ENCODE results near the gene ARRDC3. TPM values are rescaled to one million over a fixed set of nuclear protein-coding genes. Genes with fewer than 3 reads are reported as not detected.
"Not testable (repeated sequence)": the region's sequence is repeated elsewhere in the genome, so short reads cannot be mapped to it uniquely, and the experiment has no call there.

The ARRDC3 gene
- total and polyA plus RNA-seq, 2 donors (not counting 3 experiments of a cell fraction or from before 2014, with no cell fraction given) = 12.4 to 43.1 TPM

DNA sequence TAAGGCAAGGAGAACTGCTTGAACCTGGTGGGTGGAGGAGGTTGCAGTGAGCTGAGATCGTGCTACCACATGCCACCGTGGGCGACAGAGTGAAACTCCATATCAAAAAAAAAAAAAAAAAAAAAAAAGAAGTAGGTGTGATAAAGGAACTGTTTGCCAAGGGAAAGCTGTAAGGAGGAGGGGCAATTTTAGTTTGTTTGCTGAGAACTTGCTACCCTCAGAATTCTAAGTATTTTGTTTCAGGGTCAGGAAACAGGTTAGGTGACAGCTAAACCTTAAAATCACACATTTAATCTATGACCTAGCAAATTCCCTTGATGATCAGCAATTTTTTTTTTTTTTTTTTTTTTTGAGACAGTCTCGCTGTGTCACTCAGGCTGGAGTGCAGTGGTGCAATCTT, 7.2 kb upstream of the ARRDC3 start:
- BruUV-seq (replicated peaks) = no TSS peak
- POLR2A ChIA-PET = no interaction called here

DNA sequence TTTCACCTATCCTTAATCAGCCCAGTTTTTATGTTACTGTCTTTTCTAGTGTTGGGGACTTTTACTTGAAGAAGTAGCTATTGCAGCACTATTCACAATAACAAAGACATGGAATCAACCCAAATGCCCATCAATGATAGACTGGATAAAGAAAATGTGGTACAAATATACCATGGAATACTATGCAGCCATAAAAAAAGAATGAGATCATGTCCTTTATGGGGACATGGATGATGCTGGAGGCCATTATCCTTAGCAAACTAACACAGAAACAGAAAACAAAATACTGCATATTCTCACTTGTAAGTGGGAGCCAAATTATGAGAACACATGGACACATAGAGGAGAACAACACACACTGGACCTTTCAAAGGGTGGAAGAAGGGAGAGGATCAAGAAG, 6.4 kb upstream of the ARRDC3 start:
- H3K4me1 ChIP-seq (ENCODE audit: control insufficient read depth, extremely low read depth, insufficient read depth, low read length); H3K9me3 ChIP-seq (replicated peaks; ENCODE audit: control insufficient read depth, insufficient read depth, low read length); H3K79me2 ChIP-seq (ENCODE audit: control insufficient read depth, insufficient read depth, low read length); BruUV-seq (replicated peaks); H4K20me1 ChIP-seq (replicated peaks; ENCODE audit: control insufficient read depth, extremely low read depth, insufficient read depth, low read length); H3K9ac ChIP-seq (replicated peaks; ENCODE audit: extremely low read depth, insufficient read depth, low read length); FAIRE-seq; H2AFZ ChIP-seq (ENCODE audit: low read depth, low read length); H3K27me3 ChIP-seq (ENCODE audit: control insufficient read depth in 2 of 2, insufficient read depth in 2 of 2, low read length in 2 of 2); POLR2A ChIA-PET; H3K4me2 ChIP-seq (ENCODE audit: insufficient read depth, low read length); DNase-seq (ENCODE audit: low read depth, low spot score); CTCF ChIA-PET; H3K4me3 ChIP-seq (replicated peaks in 1 of 3; ENCODE audit: insufficient read depth in 1 of 3, low read depth in 1 of 3, low read length in 3 of 3); H3K36me3 ChIP-seq (ENCODE audit: control insufficient read depth in 2 of 2, extremely low read depth in 1 of 2, insufficient read depth in 2 of 2, low read length in 2 of 2); H3K27ac ChIP-seq (ENCODE audit: insufficient read depth, low read depth, low read length); intact Hi-C loops (cut with micrococcal nuclease); H3K9me1 ChIP-seq (replicated peaks; ENCODE audit: control insufficient read depth, extremely low read depth, insufficient read depth, low read length): not testable (repeated sequence)
- dilution Hi-C loops (cut with MboI; ENCODE audit: extremely low pct_ligation_motif_present, low sequenced_read_pairs) = loop anchor here (25.0 kb wide), 1 partner anchor 452 kb away; no protein-coding TSS in a partner anchor

More for the DNA sequence above, 7.2 kb upstream of the ARRDC3 start:
- dilution Hi-C loops (cut with MboI; ENCODE audit: extremely low pct_ligation_motif_present, low sequenced_read_pairs) = loop anchor here (25.0 kb wide), 1 partner anchor 453 kb away; no protein-coding TSS in a partner anchor
- Histone ChIP-seq H3K9me1 (replicated peaks; ENCODE audit: control insufficient read depth, extremely low read depth, insufficient read depth, low read length) (no peaks in the 10 kb centered on the region), H3K4me1 (ENCODE audit: control insufficient read depth, extremely low read depth, insufficient read depth, low read length) (no peaks in the 10 kb centered on the region), H3K79me2 (ENCODE audit: control insufficient read depth, insufficient read depth, low read length) (no peaks in the 10 kb centered on the region), H3K9ac (replicated peaks; ENCODE audit: extremely low read depth, insufficient read depth, low read length) (no peak overlapping the region), H3K27ac (ENCODE audit: insufficient read depth, low read depth, low read length) (no peak overlapping the region), H4K20me1 (replicated peaks; ENCODE audit: control insufficient read depth, extremely low read depth, insufficient read depth, low read length) (no peaks in the 10 kb centered on the region), H2AFZ (ENCODE audit: low read depth, low read length) (no peak overlapping the region), H3K4me2 (ENCODE audit: insufficient read depth, low read length) (no peak overlapping the region), H3K36me3 (ENCODE audit: control insufficient read depth in 2 of 2, extremely low read depth in 1 of 2, insufficient read depth in 2 of 2, low read length in 2 of 2) (no peaks in the 10 kb centered on the region), H3K9me3 (replicated peaks; ENCODE audit: control insufficient read depth, insufficient read depth, low read length) (no peaks in the 10 kb centered on the region), H3K27me3 (ENCODE audit: control insufficient read depth in 2 of 2, insufficient read depth in 2 of 2, low read length in 2 of 2) (no peaks in the 10 kb centered on the region), H3K4me3 (replicated peaks in 1 of 3; ENCODE audit: insufficient read depth in 1 of 3, low read depth in 1 of 3, low read length in 3 of 3) (no peak overlapping the region)
- TF ChIP-seq, protein P1, sequence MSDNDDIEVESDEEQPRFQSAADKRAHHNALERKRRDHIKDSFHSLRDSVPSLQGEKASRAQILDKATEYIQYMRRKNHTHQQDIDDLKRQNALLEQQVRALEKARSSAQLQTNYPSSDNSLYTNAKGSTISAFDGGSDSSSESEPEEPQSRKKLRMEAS (IDR thresholded peaks at IDR 0.05; ENCODE audit: insufficient read depth, insufficient read length) = no peak
- TF ChIP-seq POLR2A (IDR thresholded peaks at IDR 0.05; ENCODE audit: low read depth, low read length) (no peak), FOS (IDR thresholded peaks at IDR 0.05; ENCODE audit: borderline replicate concordance, insufficient read depth, low read length) (no peak), EZH2 (IDR thresholded peaks at IDR 0.05; ENCODE audit: borderline replicate concordance, low read depth, low read length, severe bottlenecking) (no peak), POLR2AphosphoS5 (IDR thresholded peaks at IDR 0.05; ENCODE audit: insufficient read depth, low read depth, low read length) (no peak), MYC (IDR thresholded peaks at IDR 0.05; ENCODE audit: low read depth, low read length) (no peak), GATA2 (IDR thresholded peaks at IDR 0.05; ENCODE audit: insufficient read depth, insufficient read length, low read depth, low read length) (no peak), JUN (IDR thresholded peaks at IDR 0.05; ENCODE audit: borderline replicate concordance, insufficient read depth, insufficient read length, low read depth) (no peak)
- TF ChIP-seq, protein P2, sequence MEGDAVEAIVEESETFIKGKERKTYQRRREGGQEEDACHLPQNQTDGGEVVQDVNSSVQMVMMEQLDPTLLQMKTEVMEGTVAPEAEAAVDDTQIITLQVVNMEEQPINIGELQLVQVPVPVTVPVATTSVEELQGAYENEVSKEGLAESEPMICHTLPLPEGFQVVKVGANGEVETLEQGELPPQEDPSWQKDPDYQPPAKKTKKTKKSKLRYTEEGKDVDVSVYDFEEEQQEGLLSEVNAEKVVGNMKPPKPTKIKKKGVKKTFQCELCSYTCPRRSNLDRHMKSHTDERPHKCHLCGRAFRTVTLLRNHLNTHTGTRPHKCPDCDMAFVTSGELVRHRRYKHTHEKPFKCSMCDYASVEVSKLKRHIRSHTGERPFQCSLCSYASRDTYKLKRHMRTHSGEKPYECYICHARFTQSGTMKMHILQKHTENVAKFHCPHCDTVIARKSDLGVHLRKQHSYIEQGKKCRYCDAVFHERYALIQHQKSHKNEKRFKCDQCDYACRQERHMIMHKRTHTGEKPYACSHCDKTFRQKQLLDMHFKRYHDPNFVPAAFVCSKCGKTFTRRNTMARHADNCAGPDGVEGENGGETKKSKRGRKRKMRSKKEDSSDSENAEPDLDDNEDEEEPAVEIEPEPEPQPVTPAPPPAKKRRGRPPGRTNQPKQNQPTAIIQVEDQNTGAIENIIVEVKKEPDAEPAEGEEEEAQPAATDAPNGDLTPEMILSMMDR (IDR thresholded peaks at IDR 0.05; ENCODE audit: extremely low read depth in 1 of 2, insufficient read depth in 1 of 2, low read depth in 1 of 2, low read length in 2 of 2) = no peak
- intact Hi-C loops (cut with micrococcal nuclease) = no loop called here
- no peak for FAIRE-seq
- CTCF ChIA-PET = interaction anchor here (0.6 to 1.3 kb wide), 2 partner anchors 525 to 542 kb away, joined by 3 to 6 read pairs; no protein-coding TSS in a partner anchor
- no peak for DNase-seq (ENCODE audit: low read depth, low spot score)
